Subcutaneous adipose tissue (tissue), 4 donors: ENCODE measurements around the gene MANF. TPM values are rescaled to one million over a fixed set of nuclear protein-coding genes. Genes with fewer than 3 reads are reported as not detected.

Experiments used
- total RNA-seq, 4 donors: library from RNA; depleted of rRNA; stranded (reverse); fragments of >200 nt; gene quantifications; one replicate each; pipeline ENCODE4 v1.1.0, GENCODE V29; 2016
- TF ChIP-seq, protein P1 (sequence below): fragments of 450-650 bp; IDR thresholded peaks from one replicate; pipeline ENCODE4 v1.5.1; 2016; ENCODE audit warnings: low read depth, mild to moderate bottlenecking, control low read depth, antibody characterized with exemption, moderate library complexity

MANF gene
- total RNA-seq, 4 donors from 2014 or later, result 14.1 to 62.9 (median 31.6) TPM

DNA sequence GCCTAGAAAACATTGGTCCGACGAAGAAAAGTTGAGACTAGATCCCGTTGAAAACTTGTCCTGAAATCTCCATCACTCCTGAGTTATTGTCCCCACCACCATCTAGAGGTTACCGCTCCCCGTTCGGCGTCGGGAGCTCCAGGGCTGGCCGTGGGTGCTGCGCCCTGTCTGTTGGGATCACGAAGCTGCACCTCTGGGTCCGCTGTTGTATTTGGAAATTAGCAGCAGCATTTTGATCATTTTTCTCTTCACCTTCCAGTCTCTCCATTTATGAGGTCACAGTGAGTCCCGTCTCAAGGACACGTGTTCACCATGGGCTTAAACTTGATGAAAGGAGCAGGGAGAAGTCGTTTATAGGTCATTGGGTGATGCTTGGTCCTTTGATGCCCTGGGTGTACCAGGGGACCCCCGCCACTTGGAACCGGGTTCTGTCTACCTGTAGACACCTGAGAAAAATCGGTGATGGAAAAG, 565 bp downstream of the MANF start:
- TF ChIP-seq, protein P1, sequence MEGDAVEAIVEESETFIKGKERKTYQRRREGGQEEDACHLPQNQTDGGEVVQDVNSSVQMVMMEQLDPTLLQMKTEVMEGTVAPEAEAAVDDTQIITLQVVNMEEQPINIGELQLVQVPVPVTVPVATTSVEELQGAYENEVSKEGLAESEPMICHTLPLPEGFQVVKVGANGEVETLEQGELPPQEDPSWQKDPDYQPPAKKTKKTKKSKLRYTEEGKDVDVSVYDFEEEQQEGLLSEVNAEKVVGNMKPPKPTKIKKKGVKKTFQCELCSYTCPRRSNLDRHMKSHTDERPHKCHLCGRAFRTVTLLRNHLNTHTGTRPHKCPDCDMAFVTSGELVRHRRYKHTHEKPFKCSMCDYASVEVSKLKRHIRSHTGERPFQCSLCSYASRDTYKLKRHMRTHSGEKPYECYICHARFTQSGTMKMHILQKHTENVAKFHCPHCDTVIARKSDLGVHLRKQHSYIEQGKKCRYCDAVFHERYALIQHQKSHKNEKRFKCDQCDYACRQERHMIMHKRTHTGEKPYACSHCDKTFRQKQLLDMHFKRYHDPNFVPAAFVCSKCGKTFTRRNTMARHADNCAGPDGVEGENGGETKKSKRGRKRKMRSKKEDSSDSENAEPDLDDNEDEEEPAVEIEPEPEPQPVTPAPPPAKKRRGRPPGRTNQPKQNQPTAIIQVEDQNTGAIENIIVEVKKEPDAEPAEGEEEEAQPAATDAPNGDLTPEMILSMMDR, result no peak

DNA sequence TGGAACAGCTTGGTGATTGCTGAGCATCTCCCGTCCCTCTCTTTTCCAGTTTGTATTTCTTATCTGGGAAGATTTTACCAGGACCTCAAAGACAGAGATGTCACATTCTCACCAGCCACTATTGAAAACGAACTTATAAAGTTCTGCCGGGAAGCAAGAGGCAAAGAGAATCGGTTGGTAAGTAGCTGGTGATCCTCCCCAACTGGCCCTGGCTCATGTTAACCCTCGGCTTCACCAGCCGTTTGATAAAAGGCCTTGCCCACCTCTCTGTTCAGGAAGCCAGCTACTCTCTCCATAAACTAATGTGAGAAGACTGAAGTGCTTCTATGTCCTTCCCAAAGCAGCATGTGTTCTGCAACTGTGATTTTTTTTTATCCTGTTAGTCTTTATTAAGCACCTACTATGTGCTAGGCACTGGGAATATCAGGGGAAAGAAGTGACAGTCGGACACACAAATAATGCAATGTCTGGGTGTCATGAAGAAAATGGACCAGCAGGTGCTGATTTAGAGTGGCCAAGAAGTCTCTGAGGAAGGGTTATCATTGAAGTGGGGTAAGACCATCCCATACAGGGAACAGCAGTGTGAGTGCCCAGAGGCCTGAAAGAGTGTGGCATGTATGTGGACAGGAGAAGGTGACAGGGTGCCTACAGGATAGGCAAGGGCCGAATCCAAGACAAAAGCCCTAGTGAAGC, 1.2 kb downstream of the MANF start:
- TF ChIP-seq, protein P1, result no peak

DNA sequence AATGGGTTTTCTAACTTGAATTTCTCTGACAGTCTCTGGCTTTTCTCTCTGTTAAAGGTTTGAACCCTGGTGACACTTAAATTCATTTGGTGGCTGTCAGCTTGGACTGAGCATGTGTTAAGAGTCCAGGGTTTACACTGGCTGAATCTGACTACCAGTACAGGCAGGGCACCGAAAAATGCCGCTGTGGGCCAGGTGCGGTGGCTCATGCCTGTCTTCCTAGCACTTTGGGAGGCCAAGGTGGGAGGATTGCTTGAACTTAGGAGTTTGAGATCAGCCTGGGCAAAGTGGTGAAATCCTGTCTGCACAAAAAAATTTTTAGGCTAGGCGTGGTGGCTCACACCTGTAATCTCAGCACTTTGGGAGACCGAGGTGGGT, 1.8 kb downstream of the MANF start:
- TF ChIP-seq, protein P1, result no peak

DNA sequence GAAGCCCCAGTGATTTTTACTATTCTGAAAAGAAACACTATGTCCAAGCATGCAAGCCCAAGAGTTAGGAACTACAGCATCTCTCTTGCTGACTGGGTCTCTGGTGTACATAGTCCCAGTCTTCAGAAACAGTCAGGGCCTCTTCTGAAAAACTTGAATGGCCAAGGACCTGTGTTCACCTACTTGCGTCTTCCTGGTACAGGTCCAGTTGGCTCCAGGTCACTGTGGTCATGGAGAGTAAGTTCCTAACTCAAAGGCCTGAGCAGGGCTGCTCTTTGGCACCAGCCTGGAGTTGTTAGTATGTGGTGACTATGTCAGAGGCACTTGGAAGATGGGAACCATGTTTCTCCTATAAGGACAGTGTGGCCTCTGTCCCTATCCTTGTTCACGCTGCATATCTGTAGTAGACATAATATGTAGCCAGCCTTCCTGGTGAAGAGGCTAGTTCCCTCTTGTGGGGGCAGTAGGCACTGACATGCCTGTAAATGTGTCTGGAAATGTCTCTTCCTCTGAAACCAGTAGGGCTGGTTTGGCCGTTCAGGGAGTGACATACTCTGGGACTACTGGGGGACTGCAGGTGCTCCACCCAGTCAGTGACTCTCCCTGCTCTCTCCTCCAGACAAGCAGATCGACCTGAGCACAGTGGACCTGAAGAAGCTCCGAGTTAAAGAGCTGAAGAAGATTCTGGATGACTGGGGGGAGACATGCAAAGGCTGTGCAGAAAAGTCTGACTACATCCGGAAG, 3.4 kb downstream of the MANF start:
- TF ChIP-seq, protein P1, result no peak

DNA sequence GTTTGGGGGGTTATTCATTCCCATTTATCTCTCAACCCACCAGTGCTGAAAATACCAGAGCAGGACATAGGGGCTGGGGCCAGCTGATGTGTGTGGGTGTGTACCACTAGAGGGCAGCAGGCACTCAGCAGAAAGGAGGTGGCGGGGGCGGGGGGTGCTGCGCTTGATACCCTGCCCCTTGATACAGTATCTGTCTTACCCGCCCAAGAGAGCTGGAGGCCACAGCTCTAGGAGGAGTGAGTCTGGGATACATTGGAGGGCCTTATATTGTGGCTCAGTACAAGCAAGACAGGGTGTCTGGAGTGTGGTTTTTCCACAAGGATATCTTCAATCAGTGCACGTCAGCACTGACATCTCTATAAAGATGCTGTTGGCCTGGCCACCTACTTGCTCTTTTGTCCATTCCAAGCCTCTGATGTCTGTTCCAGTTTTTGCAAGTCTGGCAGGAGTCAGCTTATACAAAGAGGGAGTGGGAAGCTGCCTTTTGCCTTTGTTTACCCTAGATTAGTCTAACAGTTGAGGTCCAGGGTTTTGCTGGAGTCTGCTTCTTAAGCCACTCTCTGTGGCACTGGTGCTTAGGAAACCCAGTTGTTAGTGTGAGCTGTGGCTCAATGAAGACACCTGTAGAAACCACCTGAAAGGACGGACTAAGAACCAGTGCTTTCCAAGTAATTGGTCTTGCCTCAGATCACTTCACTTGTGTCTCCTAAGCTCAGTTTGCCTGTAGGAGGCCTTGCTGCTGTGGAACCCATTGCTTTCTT, 4.5 kb downstream of the MANF start:
- TF ChIP-seq, protein P1, result no peak

DNA sequence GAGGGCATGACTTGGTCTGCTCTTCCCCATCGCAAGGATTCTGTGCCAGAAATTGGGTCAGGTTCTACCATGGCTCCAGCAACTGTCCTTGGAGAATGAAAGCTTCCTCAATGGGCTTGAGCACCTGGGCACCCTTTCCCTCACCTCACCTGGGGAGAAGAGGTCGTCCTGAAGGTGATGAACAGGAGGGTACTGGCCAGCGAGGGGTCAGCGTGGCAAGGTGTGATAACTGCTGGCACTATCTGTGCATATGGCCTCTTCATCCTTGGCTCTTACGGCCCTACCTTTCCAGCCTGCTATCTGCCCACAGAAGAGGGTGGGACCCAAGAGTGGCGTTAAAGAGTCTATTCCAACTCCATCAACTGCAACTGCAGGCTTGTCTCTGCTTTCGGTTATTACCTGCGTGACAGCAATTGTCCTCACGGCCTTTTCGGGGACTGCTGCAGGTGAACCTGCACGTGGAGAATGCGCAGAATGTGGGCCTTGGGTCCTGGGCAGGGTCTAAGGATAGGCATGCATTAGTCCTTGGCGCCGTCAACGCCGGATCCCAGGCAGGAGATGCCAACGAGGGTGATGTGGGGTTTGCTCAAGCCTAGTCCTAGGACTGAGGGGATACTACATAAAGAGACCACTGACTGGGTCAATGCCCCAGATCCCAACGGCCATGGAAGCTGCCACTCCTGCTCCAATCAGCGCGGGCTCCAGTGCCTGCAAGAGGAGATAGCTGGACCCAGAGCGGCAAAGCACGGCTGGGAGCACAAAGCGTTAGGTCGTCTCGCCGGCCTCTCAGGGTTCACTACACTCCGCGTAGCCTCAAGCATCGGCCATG, 5.4 kb downstream of the MANF start:
- TF ChIP-seq, protein P1, result no peak
